IMR-90 (cell line): ENCODE data around the gene MROH8. TPM values are rescaled to one million over a fixed set of nuclear protein-coding genes. Genes with fewer than 3 reads are reported as not detected.
A peak's percentile ranks its signal among the peaks of the same experiment; 100 is the strongest.

Source experiments
- ATAC-seq: fragments of 200-7000 bp; cut with Tn5 transposase; 2 replicates; pipeline ENCODE4 v1.9.1; 2020; ENCODE audit warnings: low read depth, mild to moderate bottlenecking, moderate library complexity
- BruUV-seq: library from RNA; stranded (reverse); fragments of 400-500 nt; replicated peaks from 2 replicates; lab custom pipeline; 2021; lab: Mats Ljungman, UMichigan
- CTCF ChIA-PET: fragments of 300-600 bp; formaldehyde crosslinking; extraction: SDS; loops from one replicate; lab custom pipeline; 2021; ENCODE audit warnings: antibody characterized with exemption; lab: Yijun Ruan, JAX
- POLR2A ChIA-PET: fragments of 300-600 bp; sonication (Branson Sonifier 250); formaldehyde crosslinking; loops from one replicate; lab custom pipeline; 2022; ENCODE audit warnings: antibody characterized with exemption; ENCODE audit not compliant: unreplicated experiment; lab: Charles Lee
- DNase-seq: peaks from one replicate; pipeline ENCODE4 v3.0.0; 2013
- H2AFZ ChIP-seq: replicated peaks from 2 replicates; pipeline ENCODE3; 2013; ENCODE audit warnings: low read length, mild to moderate bottlenecking; ENCODE audit not compliant: poor library complexity
- H2AK5ac ChIP-seq: 2 replicates; pipeline ENCODE4 v1.6.1; 2013; ENCODE audit warnings: low read depth, low read length, inconsistent platforms
- H2AK9ac ChIP-seq: replicated peaks from 2 replicates; pipeline ENCODE3; 2013; ENCODE audit warnings: mild to moderate bottlenecking, low read depth, low read length, moderate library complexity; ENCODE audit not compliant: poor library complexity
- H2BK120ac ChIP-seq: 2 replicates; pipeline ENCODE4 v1.6.1; 2013; ENCODE audit warnings: low read depth, low read length, inconsistent platforms
- H2BK15ac ChIP-seq: 3 replicates; pipeline ENCODE4 v1.6.1; 2013; ENCODE audit warnings: low read depth, low read length, inconsistent platforms
- H2BK20ac ChIP-seq: 2 replicates; pipeline ENCODE4 v1.6.1; 2013; ENCODE audit warnings: low read depth, mild to moderate bottlenecking, inconsistent platforms, low read length, moderate library complexity
- H2BK5ac ChIP-seq: 2 replicates; pipeline ENCODE4 v1.6.1; 2013; ENCODE audit warnings: mild to moderate bottlenecking, low read depth, low read length, inconsistent platforms; ENCODE audit not compliant: poor library complexity, severe bottlenecking
- H3K14ac ChIP-seq: replicated peaks from 2 replicates; pipeline ENCODE4 v1.6.1; 2013; ENCODE audit warnings: low read depth, low read length, inconsistent platforms
- H3K18ac ChIP-seq: 2 replicates; pipeline ENCODE4 v1.6.1; 2013; ENCODE audit warnings: low read depth, low read length, control low read depth
- H3K23ac ChIP-seq: 2 replicates; pipeline ENCODE4 v1.6.1; 2013; ENCODE audit warnings: low read depth, low read length, inconsistent platforms
- H3K27ac ChIP-seq: 2 replicates; pipeline ENCODE4 v1.5.1; 2013; ENCODE audit warnings: mild to moderate bottlenecking, control low read depth, low read length; ENCODE audit not compliant: insufficient read depth
- H3K27me3 ChIP-seq: 2 replicates; pipeline ENCODE4 v1.6.1; 2013; ENCODE audit warnings: low read length; ENCODE audit not compliant: control insufficient read depth, insufficient read depth
- H3K36me3 ChIP-seq: 2 replicates; pipeline ENCODE4 v1.6.1; 2013; ENCODE audit warnings: low read length, mixed read lengths; ENCODE audit not compliant: control insufficient read depth, insufficient read depth
- H3K4ac ChIP-seq: 2 replicates; pipeline ENCODE4 v1.6.1; 2013; ENCODE audit warnings: low read depth, low read length, inconsistent platforms
- H3K4me1 ChIP-seq: 2 replicates; pipeline ENCODE4 v1.6.1; 2013; ENCODE audit warnings: low read length, mixed read lengths; ENCODE audit not compliant: control insufficient read depth, insufficient read depth
- H3K4me2 ChIP-seq: 2 replicates; pipeline ENCODE4 v1.6.1; 2013; ENCODE audit warnings: low read depth, mild to moderate bottlenecking, control low read depth, low read length, moderate library complexity
- H3K4me3 ChIP-seq: 2 replicates; pipeline ENCODE4 v1.5.1; 2013; ENCODE audit warnings: low read depth, mild to moderate bottlenecking, control low read depth, low read length, moderate library complexity; ENCODE audit not compliant: insufficient read depth
- H3K56ac ChIP-seq: 2 replicates; pipeline ENCODE4 v1.6.1; 2013; ENCODE audit warnings: low read length, inconsistent platforms; ENCODE audit not compliant: insufficient read depth; ENCODE audit errors: extremely low read depth
- H3K79me1 ChIP-seq, 2 experiments: 2 replicates each; pipeline ENCODE4 v1.6.1; 2013; ENCODE audit warnings: low read length in 2 of 2, inconsistent platforms in 1 of 2, low read depth in 1 of 2
- H3K9ac ChIP-seq: 2 replicates; pipeline ENCODE4 v1.6.1; 2013; ENCODE audit warnings: low read depth, low read length, control low read depth
- H3K9me1 ChIP-seq: 2 replicates; pipeline ENCODE4 v1.6.1; 2013; ENCODE audit warnings: low read length, inconsistent platforms; ENCODE audit not compliant: insufficient read depth
- H3K9me3 ChIP-seq: 2 replicates; pipeline ENCODE4 v1.6.1; 2013; ENCODE audit warnings: low read length; ENCODE audit not compliant: control insufficient read depth, insufficient read depth
- H4K20me1 ChIP-seq: 2 replicates; pipeline ENCODE4 v1.6.1; 2013; ENCODE audit warnings: low read length, inconsistent platforms; ENCODE audit not compliant: insufficient read depth
- H4K5ac ChIP-seq: 2 replicates; pipeline ENCODE4 v1.6.1; 2013; ENCODE audit warnings: mild to moderate bottlenecking, low read depth, low read length, control low read depth
- H4K8ac ChIP-seq, 2 experiments: 2 replicates each; pipeline ENCODE4 v1.6.1; 2013; ENCODE audit warnings: low read depth in 2 of 2, low read length in 2 of 2, control low read depth in 1 of 2, inconsistent platforms in 1 of 2
- H4K91ac ChIP-seq: 2 replicates; pipeline ENCODE4 v1.6.1; 2013; ENCODE audit warnings: low read depth, low read length, inconsistent platforms; ENCODE audit not compliant: insufficient read depth
- BHLHE40 ChIP-seq: fragments of 150-350 bp; IDR thresholded peaks from 2 replicates; pipeline ENCODE4 v1.6.1; 2016; ENCODE audit warnings: mild to moderate bottlenecking, low read depth, low read length
- CHD1 ChIP-seq: IDR thresholded peaks from 2 replicates; pipeline ENCODE4 v1.6.1; 2012; ENCODE audit warnings: low read depth, low read length, improper control_type of control experiment
- CTCF ChIP-seq: conservative IDR thresholded peaks from 2 replicates; pipeline ENCODE4 v1.5.1; 2012; ENCODE audit warnings: mild to moderate bottlenecking, low read depth, low read length, improper control_type of control experiment
- MAFK ChIP-seq: IDR thresholded peaks from 2 replicates; pipeline ENCODE4 v1.6.1; 2012; ENCODE audit warnings: low read depth, low read length, improper control_type of control experiment
- MAZ ChIP-seq: IDR thresholded peaks from 2 replicates; pipeline ENCODE4 v1.6.1; 2012; ENCODE audit warnings: low read depth, mild to moderate bottlenecking, low read length, improper control_type of control experiment, moderate library complexity, borderline replicate concordance
- MXI1 ChIP-seq: IDR thresholded peaks from 2 replicates; pipeline ENCODE4 v1.6.1; 2012; ENCODE audit warnings: low read depth, mild to moderate bottlenecking, low read length, moderate library complexity, borderline replicate concordance
- NFE2L2 ChIP-seq: fragments of 150-350 bp; IDR thresholded peaks from 2 replicates; pipeline ENCODE4 v1.6.1; 2016; ENCODE audit warnings: low read depth, mild to moderate bottlenecking, low read length
- WGBS, 2 experiments: methylation state at CpG; one replicate each; pipeline versions ENCODE4 v1.1.5 to v1.1.7; 2013; ENCODE audit warnings: missing lambda C conversion rate in 2 of 2; ENCODE audit not compliant: insufficient read length in 1 of 2; ENCODE audit errors: extremely low coverage in 2 of 2; 5-methylcytosine and 5-hydroxymethylcytosine counted together
- dilution Hi-C: fragments of 300-500 bp; cut with HindIII; formaldehyde crosslinking; loops from one replicate; pipeline ENCODE4 v1.14.3; 2018; ENCODE audit warnings: low sequenced_read_pairs; ENCODE audit not compliant: unreplicated experiment
- in situ Hi-C: fragments of 300-500 bp; cut with MboI; formaldehyde crosslinking; loops from 3 replicates; pipeline ENCODE4 v1.14.3; 2019; ENCODE audit warnings: low sequenced_read_pairs, inconsistent platforms, mixed read lengths
- intact Hi-C: fragments of 100-400 bp; cut with micrococcal nuclease; formaldehyde crosslinking; loops from 2 replicates; pipeline ENCODE4 v1.10.0; 2022
- polyA plus RNA-seq, 3 experiments: library from polyadenylated mRNA; depleted of rRNA; stranded (reverse); fragments of >200 nt; gene quantifications; 2 replicates each; pipeline ENCODE4 v1.2.3, GENCODE V29; 2012; ENCODE audit warnings: low replicate concordance in 1 of 3
- total RNA-seq: library from RNA; depleted of rRNA; stranded (reverse); fragments of >200 nt; gene quantifications from 2 replicates; pipeline ENCODE4 v1.2.3, GENCODE V29; 2012
- TF ChIP-seq, protein P1 (sequence below): fragments of 150-350 bp; IDR thresholded peaks from 2 replicates; pipeline ENCODE4 v1.6.1; 2016; ENCODE audit warnings: low read depth, mild to moderate bottlenecking, low read length, moderate library complexity, borderline replicate concordance
- TF ChIP-seq, protein P2 (sequence below): fragments of 150-350 bp; IDR thresholded peaks from 2 replicates; pipeline ENCODE4 v1.6.1; 2017; ENCODE audit warnings: mild to moderate bottlenecking, antibody characterized with exemption, low read length, low read depth

Gene MROH8
- total and polyA plus RNA-seq, 2 of the 4 experiments (the other 2 are of a cell fraction) = 1.3 to 1.8 TPM

DNA sequence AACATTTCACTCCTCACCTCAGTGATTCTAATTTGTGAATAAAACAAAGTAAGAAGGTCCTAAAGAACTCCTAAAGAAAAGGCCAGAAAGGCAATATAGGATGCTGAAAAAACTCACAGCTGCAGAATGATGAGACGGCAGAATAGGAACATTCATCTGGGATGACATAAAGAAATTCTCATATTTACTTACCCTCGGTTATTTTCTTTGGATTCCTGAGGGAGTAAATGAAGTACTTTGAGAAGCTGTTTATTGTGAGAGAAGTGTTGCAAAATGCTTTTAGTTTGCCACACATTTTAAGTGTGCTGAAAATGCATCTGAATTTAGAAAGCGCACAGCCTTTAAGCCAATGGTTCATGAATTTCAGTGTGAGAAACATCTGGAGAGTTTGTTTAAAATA lies 47.9 kb downstream of the MROH8 start:
- no peak overlapping the region for H3K4me3 ChIP-seq
- dilution Hi-C loops (no loop called here), intact Hi-C loops (no loop called here), in situ Hi-C loops (no loop called here)
- H3K79me1 ChIP-seq = no peaks in the 10 kb centered on the region
- H4K5ac ChIP-seq = no peak overlapping the region
- no peaks in the 10 kb centered on the region for H3K9me1 ChIP-seq
- H4K8ac ChIP-seq = no peak overlapping the region
- H3K18ac ChIP-seq = no peak overlapping the region
- H2BK15ac ChIP-seq = no peak overlapping the region
- ChIA-PET POLR2A (no interaction called here), CTCF (no interaction called here)
- peak; percentile 37; the same call in 1 of the 2 replicates for ATAC-seq
- H2BK20ac ChIP-seq = no peak overlapping the region
- no peak overlapping the region for H3K14ac ChIP-seq
- H3K4me2 ChIP-seq = no peak overlapping the region
- no peak for DNase-seq
- no peak overlapping the region for H2AK5ac ChIP-seq
- H3K27ac ChIP-seq = no peak overlapping the region
- H3K9ac ChIP-seq = no peak overlapping the region
- no TSS peak for BruUV-seq
- no peak overlapping the region for H4K91ac ChIP-seq
- no peak overlapping the region for H2AK9ac ChIP-seq
- H3K27me3 ChIP-seq = peaks cover 9% of the 10 kb centered on the region
- H3K4ac ChIP-seq = no peak overlapping the region
- H2AFZ ChIP-seq = no peak overlapping the region
- H3K56ac ChIP-seq = no peak overlapping the region
- no peaks in the 10 kb centered on the region for H4K20me1 ChIP-seq
- WGBS, 2 experiments = no CpG with 5 or more reads among the region's 3 CpGs
- no peak overlapping the region for H3K23ac ChIP-seq
- no peaks in the 10 kb centered on the region for H3K4me1 ChIP-seq
- no peak overlapping the region for H2BK120ac ChIP-seq
- H3K9me3 ChIP-seq = no peaks in the 10 kb centered on the region
- no peaks in the 10 kb centered on the region for H3K36me3 ChIP-seq
- TF ChIP-seq CHD1 = no peak
- no peak for TF ChIP-seq NFE2L2
- no peak for TF ChIP-seq MAFK
- TF ChIP-seq MAZ = no peak
- TF ChIP-seq, protein P1, sequence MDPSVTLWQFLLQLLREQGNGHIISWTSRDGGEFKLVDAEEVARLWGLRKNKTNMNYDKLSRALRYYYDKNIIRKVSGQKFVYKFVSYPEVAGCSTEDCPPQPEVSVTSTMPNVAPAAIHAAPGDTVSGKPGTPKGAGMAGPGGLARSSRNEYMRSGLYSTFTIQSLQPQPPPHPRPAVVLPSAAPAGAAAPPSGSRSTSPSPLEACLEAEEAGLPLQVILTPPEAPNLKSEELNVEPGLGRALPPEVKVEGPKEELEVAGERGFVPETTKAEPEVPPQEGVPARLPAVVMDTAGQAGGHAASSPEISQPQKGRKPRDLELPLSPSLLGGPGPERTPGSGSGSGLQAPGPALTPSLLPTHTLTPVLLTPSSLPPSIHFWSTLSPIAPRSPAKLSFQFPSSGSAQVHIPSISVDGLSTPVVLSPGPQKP = no peak
- TF ChIP-seq, protein P2, sequence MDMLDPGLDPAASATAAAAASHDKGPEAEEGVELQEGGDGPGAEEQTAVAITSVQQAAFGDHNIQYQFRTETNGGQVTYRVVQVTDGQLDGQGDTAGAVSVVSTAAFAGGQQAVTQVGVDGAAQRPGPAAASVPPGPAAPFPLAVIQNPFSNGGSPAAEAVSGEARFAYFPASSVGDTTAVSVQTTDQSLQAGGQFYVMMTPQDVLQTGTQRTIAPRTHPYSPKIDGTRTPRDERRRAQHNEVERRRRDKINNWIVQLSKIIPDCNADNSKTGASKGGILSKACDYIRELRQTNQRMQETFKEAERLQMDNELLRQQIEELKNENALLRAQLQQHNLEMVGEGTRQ = no peak
- no peak for TF ChIP-seq MXI1
- TF ChIP-seq CTCF = no peak
- TF ChIP-seq BHLHE40 = no peak
- no peak overlapping the region for H2BK5ac ChIP-seq
